ENCODE measurements around the gene SMC1B.

SMC1B gene

GRCh38 chr22:45314786-45315185 is 98.6 kb downstream of the SMC1B start:
- DNase-seq (ENCODE audit: low spot score in 2 of 2), result no peak
- no peak for ATAC-seq
- peaks cover 74% of the 10 kb centered on the region for H3K4me1 Mint-ChIP-seq
- H3K36me3 Mint-ChIP-seq, result peaks cover 33% of the 10 kb centered on the region
- H3K27ac Mint-ChIP-seq, result peak overlapping the region; percentile 67
- H3K9me3 Mint-ChIP-seq, result no peaks in the 10 kb centered on the region
- H3K4me3 Mint-ChIP-seq, result no peak overlapping the region

DNA sequence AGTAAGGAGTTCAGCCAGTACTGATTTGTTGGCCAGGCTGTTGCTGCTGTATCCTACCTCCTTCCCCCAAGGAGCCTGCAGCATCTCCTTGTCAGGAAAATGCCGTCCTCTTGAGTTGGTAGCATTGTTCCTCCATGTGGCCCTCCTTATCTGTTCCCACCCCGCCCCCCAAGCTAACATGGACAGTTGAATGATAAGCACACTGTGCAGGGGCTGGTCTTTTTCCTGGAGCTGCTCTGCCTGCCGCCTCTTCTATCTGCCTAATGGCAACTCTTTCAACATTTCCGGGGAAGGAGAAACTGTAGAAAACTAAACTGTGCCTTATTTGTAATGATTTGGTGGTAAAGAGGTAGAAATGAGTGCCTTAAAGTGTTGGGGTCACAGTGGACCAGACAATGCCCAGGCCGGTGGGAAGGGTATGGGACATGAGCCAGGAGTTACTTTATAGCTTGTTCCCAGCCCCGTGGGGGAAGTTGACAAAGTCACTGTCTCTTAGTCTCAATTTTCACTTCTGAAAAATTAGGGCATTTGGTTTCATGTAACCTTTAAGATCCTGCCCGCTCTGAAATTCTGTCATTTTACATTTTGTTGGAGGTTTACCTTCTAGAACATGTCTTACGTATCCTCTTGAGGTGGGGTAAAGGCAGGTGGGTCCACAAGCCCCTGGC is 99.2 kb downstream of the SMC1B start:
- ATAC-seq, result no peak

GRCh38 chr22:45312856-45313255 is 100.5 kb downstream of the SMC1B start:
- Mint-ChIP-seq H3K36me3 (peaks cover 21% of the 10 kb centered on the region), H3K4me1 (peaks cover 65% of the 10 kb centered on the region), H3K4me3 (no peak overlapping the region), H3K27ac (peak overlapping the region; percentile 38), H3K9me3 (no peaks in the 10 kb centered on the region)
- no peak for DNase-seq (ENCODE audit: low spot score in 2 of 2)
- no peak for ATAC-seq

More for the DNA sequence above, 99.2 kb downstream of the SMC1B start:
- Mint-ChIP-seq H3K27ac (peak overlapping the region; percentile 67), H3K36me3 (peaks cover 32% of the 10 kb centered on the region), H3K9me3 (no peaks in the 10 kb centered on the region), H3K4me3 (no peak overlapping the region), H3K4me1 (peaks cover 70% of the 10 kb centered on the region)
- DNase-seq (ENCODE audit: low spot score in 2 of 2), result no peak

DNA sequence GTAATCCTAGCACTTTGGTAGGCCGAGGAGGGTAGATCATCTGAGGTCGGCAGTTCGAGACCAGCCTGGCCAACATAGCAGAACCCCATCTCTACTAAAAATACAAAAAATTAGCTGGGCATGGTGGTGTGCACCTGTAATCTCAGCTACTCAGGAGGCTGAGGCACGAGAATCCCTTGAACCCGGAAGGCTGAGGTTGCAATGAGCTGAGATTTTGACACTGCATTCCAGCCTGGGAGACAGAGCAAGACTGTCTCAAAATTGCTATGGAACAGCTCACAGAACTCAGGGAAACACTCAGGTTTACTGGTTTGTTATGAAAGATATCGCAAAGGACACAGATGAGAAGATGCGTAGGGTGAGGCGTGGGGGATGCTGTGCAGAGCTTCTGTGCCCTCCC is 101.0 kb downstream of the SMC1B start:
- DNase-seq (ENCODE audit: low spot score in 2 of 2) (no peak), ATAC-seq (no peak)
- no peak overlapping the region for H3K27ac Mint-ChIP-seq
- no peak overlapping the region for H3K4me3 Mint-ChIP-seq
- H3K4me1 Mint-ChIP-seq, result peaks cover 60% of the 10 kb centered on the region
- peaks cover 21% of the 10 kb centered on the region for H3K36me3 Mint-ChIP-seq
- H3K9me3 Mint-ChIP-seq, result no peaks in the 10 kb centered on the region

- Mint-ChIP-seq H3K36me3 (peaks cover 21% of the 10 kb centered on the region), H3K9me3 (no peaks in the 10 kb centered on the region), H3K4me1 (peaks cover 54% of the 10 kb centered on the region), H3K4me3 (peak overlapping the region; percentile 91), H3K27ac (peak overlapping the region; percentile 90)
- DNase-seq (ENCODE audit: low spot score in 2 of 2) (no peak), ATAC-seq (no peak)
These were observed 102.3 kb downstream of the SMC1B start for GRCh38 chr22:45310977-45311531.

GRCh38 chr22:45310331-45310976 is 102.9 kb downstream of the SMC1B start:
- peak in 1 of 2 donors; percentile 62 for DNase-seq (ENCODE audit: low spot score in 2 of 2)
- Mint-ChIP-seq H3K27ac (peak overlapping the region; percentile 90), H3K36me3 (peaks cover 21% of the 10 kb centered on the region), H3K4me1 (peaks cover 48% of the 10 kb centered on the region), H3K9me3 (no peaks in the 10 kb centered on the region), H3K4me3 (peak overlapping the region; percentile 91)
- no peak for ATAC-seq

DNA sequence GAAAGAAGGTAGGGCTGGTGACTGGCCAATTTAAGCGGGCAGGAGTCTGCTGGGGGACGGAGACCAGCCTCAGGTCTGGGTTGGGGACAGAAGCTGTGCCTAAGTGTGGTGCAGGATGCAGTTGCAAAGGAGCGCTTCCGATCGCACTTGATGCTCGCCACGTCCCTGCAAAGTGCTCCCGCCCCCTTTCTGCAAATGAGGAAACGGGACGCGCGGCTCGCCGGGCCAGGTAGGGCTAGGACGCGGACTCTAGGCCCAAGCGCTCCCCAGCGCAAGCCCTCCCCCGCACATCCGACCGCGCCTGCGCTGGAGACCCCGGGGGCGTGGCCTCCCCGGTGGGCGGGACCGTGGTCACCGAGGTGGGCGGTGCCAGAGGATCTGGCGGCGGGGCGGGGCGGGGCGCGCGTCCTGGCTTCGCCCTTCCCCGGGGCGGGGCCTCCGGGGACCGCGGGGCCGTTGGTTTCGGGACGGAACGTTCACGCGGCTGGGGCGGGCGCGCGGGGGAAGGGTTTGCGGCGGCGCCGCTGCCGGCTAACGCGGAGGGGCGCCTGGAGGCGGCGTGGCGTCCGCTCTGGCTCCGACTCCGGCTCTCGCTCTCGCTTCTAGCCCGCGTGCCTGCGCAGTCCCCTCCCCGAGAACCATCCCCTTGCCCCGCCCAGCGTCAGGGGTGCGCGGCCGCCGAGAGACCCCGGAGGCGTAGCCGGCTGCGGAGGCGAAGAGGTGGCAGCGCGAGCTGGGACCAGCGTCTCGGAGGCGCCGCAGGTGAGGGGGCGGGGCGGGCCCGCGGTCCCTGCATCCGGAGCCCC is 103.8 kb downstream of the SMC1B start, which contains the start of gene FAM118A:
TSS of gene FAM118A (plus strand) at position 513 of the 806 bp plus-strand sequence. CDS start 12,446 bp downstream, outside the sequence.
- peaks cover 21% of the 10 kb centered on the region for H3K36me3 Mint-ChIP-seq
- peak; percentile 100 for DNase-seq (ENCODE audit: low spot score in 2 of 2)
- peak; percentile 86 for ATAC-seq
- H3K4me1 Mint-ChIP-seq, result peaks cover 42% of the 10 kb centered on the region
- H3K4me3 Mint-ChIP-seq, result peak within 1 kb of the TSS; percentile 91
- peak within 1 kb of the TSS; percentile 90 for H3K27ac Mint-ChIP-seq
- H3K9me3 Mint-ChIP-seq, result no peaks in the 10 kb centered on the region

DNA sequence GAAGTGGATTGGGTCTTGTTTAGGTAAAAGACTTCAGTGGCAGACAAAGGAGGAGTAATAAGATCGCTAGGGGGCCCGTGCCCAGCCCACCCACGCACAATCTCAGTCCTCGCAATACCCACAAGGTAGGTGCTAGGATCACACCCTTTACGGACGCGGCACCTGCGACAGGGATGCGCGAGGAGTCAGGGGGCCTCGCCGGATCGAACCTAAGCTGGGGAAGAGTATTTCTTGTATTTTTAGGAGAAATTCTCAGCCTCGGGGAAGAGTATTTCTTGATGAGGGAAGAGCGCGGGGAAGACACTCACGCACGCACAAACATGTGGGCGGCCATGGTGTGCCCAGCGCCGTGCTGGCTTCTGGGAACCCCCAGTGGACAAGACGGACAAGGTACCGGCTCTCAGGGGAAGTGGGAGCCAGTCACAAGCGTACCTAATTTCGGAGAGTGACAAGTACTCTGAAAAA is 104.4 kb downstream of the SMC1B start:
- ATAC-seq, result no peak

GRCh38 chr22:45308391-45308956 is 104.9 kb downstream of the SMC1B start:
- peak overlapping the region; percentile 91 for H3K4me3 Mint-ChIP-seq
- H3K9me3 Mint-ChIP-seq, result no peaks in the 10 kb centered on the region
- H3K27ac Mint-ChIP-seq, result peak overlapping the region; percentile 90
- ATAC-seq (no peak), DNase-seq (ENCODE audit: low spot score in 2 of 2) (no peak)
- H3K36me3 Mint-ChIP-seq, result peaks cover 21% of the 10 kb centered on the region
- H3K4me1 Mint-ChIP-seq, result peaks cover 35% of the 10 kb centered on the region

More for the DNA sequence above, 104.4 kb downstream of the SMC1B start:
- Mint-ChIP-seq H3K27ac (peak overlapping the region; percentile 90), H3K36me3 (peaks cover 21% of the 10 kb centered on the region), H3K9me3 (no peaks in the 10 kb centered on the region), H3K4me1 (peaks cover 36% of the 10 kb centered on the region), H3K4me3 (peak overlapping the region; percentile 91)
- DNase-seq (ENCODE audit: low spot score in 2 of 2), result no peak

GRCh38 chr22:45306139-45306538 is 107.3 kb downstream of the SMC1B start:
- no peak for ATAC-seq
- H3K27ac Mint-ChIP-seq, result no peak overlapping the region
- peaks cover 16% of the 10 kb centered on the region for H3K36me3 Mint-ChIP-seq
- peaks cover 24% of the 10 kb centered on the region for H3K4me1 Mint-ChIP-seq
- no peak overlapping the region for H3K4me3 Mint-ChIP-seq
- no peaks in the 10 kb centered on the region for H3K9me3 Mint-ChIP-seq
- DNase-seq (ENCODE audit: low spot score in 2 of 2), result no peak

DNA sequence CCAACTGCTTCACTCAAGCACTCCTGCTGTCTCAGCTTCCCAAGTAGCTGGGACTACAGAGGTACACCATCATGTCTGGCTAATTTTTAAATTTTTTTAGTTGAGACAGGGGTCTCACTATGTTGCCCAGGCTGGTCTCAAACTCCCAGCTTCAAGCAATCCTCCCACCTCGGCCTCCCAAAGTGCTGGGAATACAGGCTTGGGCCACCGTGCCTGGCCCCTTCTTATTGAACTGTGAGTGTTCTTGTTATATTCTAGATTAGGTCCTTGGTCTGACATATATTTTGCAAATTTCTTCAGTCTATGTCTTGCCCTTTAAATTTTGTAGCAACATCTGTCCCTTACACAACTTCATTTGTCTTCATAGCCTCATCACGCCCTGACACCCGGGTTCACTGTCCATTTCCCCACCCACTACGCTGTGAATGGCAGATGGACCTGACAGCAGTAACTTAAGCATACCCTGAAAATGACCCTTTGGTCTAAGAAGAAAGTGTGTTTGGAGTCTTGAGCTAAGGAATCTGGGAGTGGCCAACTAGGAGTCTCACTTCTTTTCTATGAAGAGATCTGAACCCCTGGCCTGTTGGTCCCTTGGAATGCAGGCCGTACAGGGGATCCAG is 107.8 kb downstream of the SMC1B start:
- H3K27ac Mint-ChIP-seq, result no peak overlapping the region
- peaks cover 10% of the 10 kb centered on the region for H3K36me3 Mint-ChIP-seq
- ATAC-seq, result no peak
- no peak for DNase-seq (ENCODE audit: low spot score in 2 of 2)
- no peaks in the 10 kb centered on the region for H3K9me3 Mint-ChIP-seq
- no peak overlapping the region for H3K4me3 Mint-ChIP-seq
- peaks cover 18% of the 10 kb centered on the region for H3K4me1 Mint-ChIP-seq

GRCh38 chr22:45304971-45305370 is 108.4 kb downstream of the SMC1B start:
- no peak for DNase-seq (ENCODE audit: low spot score in 2 of 2)
- Mint-ChIP-seq H3K27ac (no peak overlapping the region), H3K36me3 (peaks cover 7% of the 10 kb centered on the region), H3K4me3 (no peak overlapping the region), H3K4me1 (peaks cover 16% of the 10 kb centered on the region), H3K9me3 (no peaks in the 10 kb centered on the region)
- no peak for ATAC-seq

DNA sequence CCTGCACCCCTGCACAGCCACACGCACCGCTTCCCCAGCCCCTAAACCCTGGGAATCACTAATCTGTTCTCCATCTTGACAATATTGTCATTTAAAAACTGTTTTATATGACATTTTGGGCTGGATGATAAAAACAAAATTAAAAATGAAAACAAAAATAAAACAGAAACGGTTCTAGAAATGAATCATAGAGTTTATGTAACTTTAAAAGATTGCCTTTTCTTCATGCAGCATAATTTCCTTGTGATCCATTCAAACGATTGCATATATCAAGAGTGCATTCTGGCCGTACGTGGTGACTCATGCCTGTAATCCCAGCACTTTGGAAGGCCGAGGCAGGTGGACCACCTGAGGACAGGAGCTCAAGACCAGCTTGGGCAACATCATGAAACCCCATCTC is 110.2 kb downstream of the SMC1B start:
- ATAC-seq (no peak), DNase-seq (ENCODE audit: low spot score in 2 of 2) (no peak)
- Mint-ChIP-seq H3K4me1 (peaks cover 5% of the 10 kb centered on the region), H3K27ac (no peak overlapping the region), H3K36me3 (no peaks in the 10 kb centered on the region), H3K9me3 (no peaks in the 10 kb centered on the region), H3K4me3 (no peak overlapping the region)

DNA sequence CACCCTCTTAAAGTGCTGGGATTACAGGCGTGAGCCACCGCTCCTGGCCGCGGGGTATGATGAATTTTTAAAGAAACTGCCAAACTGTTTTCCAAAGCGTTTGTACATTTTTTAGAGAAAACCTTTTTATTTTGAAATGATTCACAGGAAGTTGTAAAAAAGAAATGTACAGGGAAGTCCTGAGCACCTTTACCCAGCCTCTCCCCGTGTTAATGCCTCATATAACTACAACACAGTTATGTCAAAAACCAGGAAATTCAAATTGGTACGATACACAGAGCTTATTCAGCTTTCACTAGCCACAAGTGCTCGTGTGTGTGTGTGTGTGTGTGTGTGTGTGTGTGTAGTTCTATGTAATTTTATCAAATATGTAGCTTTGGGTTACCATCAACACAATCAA is 110.6 kb downstream of the SMC1B start:
- DNase-seq (ENCODE audit: low spot score in 2 of 2), result no peak
- H3K9me3 Mint-ChIP-seq, result no peaks in the 10 kb centered on the region
- H3K4me1 Mint-ChIP-seq, result peaks cover 5% of the 10 kb centered on the region
- no peak overlapping the region for H3K4me3 Mint-ChIP-seq
- H3K27ac Mint-ChIP-seq, result no peak overlapping the region
- ATAC-seq, result no peak
- no peaks in the 10 kb centered on the region for H3K36me3 Mint-ChIP-seq

All from stimulated activated effector memory CD8-positive, alpha-beta T cell treated with anti-CD3 and anti-CD28 coated beads, Interleukin-12 subunit alpha, Interleukin-12 subunit beta, amount 100 ng/mL, for 72 hours (primary cell).